Inferior parietal cortex (tissue), 1 donor: ENCODE measurements around the gene HDDC2.
"Not testable (repeated sequence)": the region's sequence is repeated elsewhere in the genome, so short reads cannot be mapped to it uniquely, and the experiment has no call there.

Experiments used
- DNase-seq: peaks from one replicate; pipeline ENCODE4 v3.0.0-alpha.2; 2016; ENCODE audit errors: extremely low spot score

Gene HDDC2

DNA sequence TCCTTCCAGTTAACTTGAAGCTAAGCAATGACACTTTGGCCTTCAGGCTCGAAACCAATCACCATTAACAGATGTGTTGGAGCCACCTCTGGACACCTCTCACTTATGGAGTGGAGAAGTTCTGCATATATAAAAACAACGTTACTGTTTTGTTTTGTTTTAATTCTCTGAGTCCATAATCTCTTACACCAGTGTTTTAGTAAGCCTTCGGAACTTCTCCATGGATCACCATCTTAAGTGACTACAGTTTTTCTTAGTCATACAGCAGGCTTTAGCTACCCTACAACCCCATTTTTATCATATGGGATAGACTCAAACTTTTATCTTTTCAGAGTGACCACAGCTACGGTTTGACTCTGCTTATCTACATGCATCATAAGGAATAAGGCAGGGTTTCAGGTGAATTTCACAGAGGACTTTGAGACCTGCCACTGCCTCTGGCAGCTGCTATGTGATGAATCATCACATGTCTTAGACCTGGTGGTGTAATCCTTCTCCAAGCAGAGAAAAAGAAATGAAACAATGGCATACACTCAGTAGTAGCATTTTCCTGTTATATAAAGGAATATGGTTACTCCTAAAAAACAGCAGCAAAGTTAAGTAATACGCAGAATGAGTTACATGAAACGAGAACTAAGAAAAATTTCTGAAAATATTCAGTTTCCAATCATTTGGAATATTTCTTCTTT lies 5.5 kb upstream of the HDDC2 start:
- DNase-seq, result no peak

DNA sequence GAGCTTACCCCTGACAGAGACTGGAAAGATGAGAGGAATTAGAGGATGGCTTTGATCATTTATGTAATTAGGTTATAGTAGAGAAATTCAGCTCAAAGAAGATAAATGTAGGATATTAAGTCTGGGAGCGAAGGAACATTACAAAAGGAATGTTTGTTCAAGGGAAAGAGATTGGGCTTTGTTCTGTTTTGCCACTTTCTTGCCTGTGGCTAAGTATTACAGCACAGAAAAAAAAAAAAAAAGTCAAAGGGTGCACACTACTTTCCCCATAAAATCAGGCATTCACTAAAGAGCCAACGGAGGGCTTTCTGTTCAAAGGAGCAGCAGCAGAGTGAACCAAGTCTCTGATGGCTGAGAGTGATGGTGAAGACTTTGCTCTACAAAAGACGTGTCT lies 5.0 kb upstream of the HDDC2 start:
- no peak for DNase-seq

DNA sequence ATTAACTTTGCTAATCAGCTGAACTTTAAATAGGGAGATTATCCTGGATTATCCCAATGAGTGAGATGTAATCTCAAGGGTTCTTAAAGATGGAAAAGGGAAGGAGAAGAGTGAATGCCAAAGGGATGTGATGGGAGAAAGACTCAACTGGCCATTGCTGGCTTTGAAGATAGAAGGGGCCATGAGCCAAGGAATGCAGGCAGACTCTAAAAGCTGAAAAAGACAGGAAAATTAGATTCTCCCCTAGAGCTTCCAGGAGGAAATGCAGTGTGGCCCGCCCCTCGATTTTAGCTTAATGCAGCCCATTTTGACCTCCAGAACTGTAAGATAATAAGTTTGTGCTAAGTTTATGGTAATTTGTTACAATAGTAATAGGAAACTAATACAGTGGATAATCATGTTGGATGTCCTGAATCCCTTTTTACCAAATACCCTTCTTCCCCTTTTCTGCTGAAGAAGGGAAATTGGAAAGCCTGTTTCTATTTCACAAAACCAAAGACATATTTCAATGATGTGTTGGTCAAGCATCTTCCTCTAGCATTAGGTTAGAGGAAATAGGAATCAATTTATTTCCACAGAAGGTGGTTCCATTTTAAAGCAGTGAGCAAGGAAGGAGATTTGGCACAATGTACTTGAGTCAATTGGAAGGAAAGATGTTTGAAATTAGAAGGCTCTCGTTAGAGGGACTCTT lies 3.3 kb upstream of the HDDC2 start:
- no peak for DNase-seq

DNA sequence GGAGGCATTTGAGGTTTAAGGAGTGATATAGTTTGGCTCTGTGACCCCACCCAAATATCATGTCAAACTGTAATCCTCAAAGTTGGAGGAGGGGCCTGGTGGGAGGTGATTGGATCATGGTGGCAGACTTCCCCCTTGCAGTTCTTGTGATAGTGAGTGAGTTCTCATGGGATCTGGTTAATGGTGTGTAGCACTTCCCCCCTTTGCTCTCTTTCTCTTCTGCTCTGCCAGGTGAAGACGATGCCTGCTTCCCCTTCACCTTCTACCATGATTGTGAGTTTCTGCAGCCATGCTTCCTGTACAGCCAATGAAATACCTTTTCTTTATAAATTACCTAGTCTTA lies 1.7 kb upstream of the HDDC2 start:
- DNase-seq, result no peak

DNA sequence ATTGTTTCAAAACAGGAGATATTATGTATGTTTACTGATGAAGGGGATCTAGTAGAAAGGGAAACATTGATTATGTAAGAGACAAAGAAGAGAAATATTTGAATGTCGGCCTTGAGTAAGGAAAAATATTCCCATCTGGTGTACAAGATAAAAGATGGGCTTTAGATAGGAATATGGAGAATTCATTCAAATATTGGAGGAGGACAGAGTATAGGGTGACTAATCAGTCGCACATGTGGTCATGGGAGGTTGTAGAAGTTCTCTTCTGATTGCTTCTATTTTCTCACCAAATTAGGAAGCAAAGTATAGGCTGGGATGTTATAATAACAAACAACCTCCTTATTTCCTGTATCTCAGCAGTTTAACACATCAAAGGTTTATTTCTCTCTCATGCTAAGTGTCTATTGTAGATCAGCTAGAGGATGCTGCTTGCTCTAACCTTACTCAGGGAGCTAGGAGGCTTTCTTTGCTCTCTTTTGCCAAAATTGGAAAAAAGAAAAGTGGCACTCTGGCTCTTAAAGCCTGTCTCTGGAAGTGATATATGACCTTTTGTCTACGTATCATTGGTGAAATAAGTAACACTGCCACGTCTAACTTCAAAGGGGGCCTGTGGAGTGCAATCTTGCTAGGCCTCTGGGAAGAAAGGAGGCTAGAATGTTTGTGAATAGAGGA lies 1.2 kb upstream of the HDDC2 start:
- DNase-seq, result no peak

DNA sequence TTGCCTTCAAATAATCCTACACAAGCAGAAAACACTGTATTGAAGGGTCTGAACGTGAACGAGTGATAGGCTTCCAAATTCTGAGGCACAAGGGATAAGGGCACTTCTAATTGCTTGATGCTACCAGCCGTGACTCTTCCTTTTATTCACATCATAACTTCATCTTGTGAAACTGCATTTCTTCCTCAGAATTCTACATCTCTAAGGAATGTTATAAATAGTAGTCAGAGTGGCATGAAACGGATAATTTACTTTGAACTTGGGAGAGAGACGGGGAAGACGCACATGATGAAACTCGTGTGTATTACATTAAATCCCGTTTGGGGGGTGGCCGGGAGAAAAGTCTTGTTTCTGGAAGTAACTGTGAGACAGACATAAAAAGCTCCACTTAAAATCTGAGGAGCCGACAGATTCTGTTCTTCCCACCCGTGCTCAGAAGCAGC lies 754 bp downstream of the HDDC2 start:
- DNase-seq, result no peak

DNA sequence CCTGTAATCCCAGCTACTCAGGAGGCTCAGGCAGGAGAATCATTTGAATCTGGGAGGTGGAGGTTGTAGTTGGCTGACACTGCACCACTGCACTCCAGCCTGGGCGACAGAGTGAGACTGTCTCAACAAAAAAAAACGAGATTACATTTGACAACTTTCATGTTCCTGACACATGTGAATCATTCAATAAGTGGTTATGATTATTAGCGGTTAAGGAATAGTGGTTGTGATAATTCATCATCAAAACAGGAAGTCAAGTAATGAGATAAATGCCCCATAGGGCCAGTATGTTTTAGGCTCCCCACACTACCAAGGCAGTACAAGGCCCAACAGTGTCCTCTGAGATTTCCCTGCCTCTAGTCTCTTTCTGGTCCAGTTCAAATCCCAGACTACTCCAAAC lies 2.5 kb downstream of the HDDC2 start:
- no peak for DNase-seq

DNA sequence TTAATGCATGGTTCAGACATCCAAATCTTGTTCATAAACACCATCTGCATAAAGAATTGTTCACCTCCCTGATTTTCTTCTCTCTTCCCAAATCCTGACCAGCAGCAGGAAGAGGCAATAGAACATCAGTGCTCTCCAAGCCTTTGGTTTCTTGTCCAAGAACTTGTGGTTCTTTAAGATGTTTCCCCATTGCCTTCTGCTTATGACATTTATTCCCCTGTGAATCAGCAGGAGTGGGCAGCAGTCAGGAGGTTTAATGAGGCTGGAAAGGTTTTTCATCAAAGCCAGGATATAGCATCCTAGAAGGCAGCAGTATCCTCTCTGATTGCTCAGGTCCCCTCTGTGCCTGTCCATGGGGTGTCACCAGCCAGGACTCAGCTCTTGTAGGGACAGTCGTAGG lies 5.3 kb downstream of the HDDC2 start:
- DNase-seq, result no peak

DNA sequence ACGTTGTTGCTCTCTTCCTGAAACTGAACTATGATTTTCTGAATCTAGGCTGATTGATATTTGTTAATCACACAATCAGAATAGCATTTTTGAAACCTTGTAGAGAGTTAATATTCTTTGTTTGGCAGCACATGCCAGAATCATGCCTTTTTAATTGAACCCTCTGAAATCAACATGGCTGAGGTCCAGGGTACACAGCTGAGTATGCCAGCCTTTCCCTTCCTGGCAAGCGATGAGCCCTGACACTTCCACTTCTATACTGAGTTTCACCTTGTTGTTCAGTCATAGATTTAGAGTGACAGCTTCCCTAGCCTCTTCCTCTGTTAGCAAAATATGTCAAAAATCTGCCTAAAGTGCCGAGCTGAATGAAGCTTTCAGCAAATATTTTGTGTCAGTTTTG lies 6.8 kb downstream of the HDDC2 start:
- DNase-seq, result no peak

DNA sequence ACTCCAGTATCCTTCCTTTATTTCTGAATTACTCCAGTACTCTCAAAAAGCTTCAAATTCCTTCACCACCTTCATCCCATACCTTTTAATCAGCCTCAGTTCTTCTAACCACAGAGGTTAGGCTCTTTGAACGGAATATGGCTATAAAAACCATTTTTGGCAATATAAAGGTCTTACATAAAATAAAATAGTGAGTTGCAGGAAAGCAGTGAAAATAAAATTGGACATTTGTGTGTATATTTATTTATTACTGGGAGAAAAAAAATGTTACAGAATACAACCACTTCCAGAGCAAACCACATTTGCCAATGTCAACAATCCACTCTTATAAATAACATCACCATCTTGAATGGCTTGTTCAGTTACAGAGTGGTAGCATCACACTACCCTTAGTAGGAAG lies 7.7 kb downstream of the HDDC2 start:
- DNase-seq, result no peak

DNA sequence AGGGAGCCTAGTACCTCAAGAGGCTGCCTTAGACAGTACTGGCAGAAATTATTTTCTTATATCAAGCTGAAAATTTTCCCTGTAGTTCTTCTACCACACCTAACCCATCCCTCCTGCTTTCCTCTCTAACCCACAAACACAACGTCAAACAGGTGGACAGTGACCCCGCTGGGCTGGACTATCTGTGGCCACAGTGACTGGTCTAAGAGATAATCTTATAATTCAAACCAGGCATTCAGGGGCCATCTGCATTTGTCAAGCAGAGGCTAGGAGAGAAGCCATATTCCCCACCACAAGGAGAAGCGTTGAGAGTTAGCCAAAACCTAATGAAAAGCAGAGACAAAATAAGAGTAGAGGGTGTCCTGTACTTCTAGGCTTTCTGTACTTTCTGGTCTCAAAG lies 8.2 kb downstream of the HDDC2 start:
- no peak for DNase-seq

DNA sequence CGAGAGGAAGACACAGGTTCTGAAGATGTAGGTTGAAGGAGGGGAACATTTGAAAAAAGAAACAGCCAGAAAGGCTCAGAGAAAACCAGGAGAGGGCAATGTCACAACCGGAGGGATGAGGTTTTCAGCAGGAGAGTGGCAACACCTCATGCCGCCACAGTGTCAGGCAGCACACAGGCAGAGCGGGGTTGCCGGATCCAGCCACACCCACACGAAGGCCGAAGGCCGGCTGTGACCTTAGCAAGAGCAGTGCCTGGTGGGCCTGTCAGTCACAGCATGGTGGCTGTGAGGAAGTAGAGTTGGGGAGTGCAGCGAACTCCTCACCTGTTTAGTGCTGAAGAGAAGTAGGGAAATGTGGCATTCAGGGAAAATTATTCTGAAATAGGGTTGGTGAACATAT lies 14.0 kb downstream of the HDDC2 start:
- no peak for DNase-seq

DNA sequence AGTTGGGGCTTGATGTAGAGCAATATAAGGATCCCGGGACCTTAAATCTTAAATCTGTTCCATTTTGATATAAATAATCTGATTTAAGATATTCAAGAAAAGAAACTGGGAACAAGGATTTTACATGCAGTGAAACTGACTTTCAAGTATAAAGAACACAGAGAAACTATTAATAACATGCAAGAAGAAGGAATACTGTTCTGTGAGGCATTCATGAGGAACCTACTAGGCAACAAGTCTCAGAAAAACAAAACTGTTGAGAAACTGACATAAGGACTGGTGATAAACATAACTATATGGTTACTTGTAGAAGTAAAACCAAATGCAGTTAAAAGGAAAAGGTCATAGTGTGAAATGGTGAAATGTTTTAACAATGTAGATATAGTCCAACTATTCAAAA lies 15.8 kb downstream of the HDDC2 start:
- DNase-seq, result no peak

DNA sequence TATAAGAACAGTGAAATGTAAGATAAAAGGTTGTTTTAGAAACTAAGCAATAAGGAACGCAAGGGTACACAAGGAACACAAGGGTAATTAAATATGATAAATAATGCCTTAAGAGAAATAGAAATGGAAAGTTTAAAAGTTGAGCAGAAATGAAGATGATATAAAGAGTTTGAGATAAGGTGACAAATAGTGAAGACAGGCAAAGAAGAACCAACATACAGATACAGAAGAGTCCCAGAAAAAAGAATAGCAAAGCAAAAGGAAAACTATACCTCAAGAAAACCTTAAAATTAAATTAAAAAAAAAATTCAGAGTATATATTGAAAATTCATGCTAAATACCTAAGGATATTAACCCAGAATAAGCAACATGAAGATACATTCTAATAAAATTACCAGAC lies 16.4 kb downstream of the HDDC2 start:
- DNase-seq, result no peak

DNA sequence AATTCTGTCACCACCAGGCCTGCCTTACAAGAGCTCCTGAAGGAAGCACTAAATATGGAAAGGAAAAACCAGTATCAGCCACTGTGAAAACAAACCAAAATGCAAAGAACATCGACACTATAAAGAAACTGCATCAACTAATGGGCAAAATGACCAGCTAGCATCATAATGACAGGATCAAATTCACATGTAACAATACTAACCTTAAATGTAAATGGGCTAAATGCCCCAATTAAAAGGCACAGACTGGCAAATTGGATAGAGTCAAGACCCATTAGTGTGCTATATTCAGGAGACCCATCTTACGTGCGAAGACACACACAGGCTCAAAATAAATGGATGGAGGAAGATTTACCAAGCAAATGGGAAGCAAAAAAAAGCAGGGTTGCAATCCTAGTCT lies 19.3 kb downstream of the HDDC2 start:
- DNase-seq, result not testable (repeated sequence)

DNA sequence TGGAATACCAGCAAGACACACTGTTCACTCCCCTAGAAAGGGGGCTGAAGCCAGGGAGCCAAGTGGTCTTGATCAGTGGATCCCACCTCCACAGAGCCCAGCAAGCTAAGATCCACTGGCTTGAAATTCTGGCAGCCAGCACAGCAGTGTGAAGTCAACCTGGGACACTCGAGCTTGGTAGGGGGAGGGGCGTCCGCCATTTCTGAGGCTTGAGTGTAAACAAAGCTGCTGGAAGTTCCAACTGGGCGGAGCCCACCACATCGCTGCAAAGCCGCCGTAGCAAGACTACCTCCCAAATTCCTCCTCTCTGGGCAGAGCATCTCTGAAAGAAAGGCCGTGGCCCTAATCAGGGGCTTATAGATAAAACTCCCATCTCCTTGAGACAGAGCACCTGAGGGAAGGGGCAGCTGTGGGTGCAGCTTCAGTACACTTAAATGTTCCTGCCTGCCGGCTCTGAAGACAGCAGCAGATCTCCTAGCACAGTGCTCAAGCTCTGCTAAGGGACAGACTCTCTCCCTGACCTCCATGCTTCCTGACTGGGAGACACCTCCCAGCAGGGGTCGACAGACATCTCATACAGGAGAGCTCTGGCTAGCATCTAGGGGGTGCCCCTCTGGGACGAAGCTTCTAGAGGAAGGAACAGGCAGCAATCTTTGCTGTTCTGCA lies 21.3 kb downstream of the HDDC2 start:
- DNase-seq, result not testable (repeated sequence)

DNA sequence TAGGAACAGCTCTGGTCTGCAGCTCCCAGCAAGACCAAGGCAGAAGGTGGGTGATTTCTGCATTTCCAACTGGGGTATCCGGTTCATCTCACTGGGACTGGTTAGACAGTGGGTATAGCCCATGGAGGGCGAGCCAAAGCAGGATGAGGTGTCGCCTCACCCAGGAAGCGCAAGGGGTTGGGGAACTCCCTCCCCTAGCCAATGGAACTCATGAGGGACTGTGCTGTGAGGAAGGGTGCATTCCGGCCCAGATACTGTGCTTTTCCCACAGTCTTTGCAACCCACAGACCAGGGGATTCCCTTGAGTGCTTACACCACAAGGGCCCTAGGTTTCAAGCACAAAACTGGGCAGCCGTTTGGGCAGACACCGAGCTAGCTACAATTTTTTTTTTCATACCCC lies 21.8 kb downstream of the HDDC2 start:
- DNase-seq, result no peak

DNA sequence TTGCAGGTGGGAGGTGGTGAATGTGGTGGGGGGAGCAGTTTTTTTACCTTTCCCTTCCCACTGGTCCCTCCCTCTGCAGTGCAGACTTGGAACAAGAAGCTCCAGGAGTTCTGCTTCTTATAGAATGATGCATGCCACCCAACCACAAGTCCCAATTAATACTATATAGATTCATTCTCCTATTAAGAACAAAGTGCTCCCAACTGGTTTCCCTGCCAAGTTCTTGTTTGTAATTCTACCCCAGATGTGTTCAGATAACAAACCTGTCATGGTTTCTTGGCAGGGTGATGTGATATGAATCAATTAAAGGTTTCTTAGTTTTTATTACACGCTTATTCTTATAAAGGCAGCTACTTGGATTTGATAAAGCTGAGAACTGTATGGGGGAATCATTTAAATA lies 23.9 kb downstream of the HDDC2 start:
- DNase-seq, result no peak

DNA sequence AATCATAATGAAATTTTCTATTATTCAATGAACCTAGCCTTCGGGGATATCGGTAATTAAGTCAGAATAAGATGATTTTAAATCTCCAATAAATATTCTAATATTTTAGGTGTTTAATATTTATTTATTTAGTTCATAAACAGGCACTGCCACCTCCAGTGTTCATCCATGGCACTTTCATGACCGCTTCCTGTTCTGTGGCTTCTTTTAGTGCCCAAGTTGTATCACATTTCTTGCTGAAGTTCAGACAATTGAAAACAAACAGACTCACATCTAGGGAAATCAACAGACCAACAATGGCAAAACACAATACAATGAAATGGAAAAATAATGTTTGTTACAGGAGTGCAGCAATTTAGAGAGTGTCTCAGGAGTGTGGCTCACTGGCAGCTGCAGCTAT lies 26.0 kb downstream of the HDDC2 start:
- no peak for DNase-seq

DNA sequence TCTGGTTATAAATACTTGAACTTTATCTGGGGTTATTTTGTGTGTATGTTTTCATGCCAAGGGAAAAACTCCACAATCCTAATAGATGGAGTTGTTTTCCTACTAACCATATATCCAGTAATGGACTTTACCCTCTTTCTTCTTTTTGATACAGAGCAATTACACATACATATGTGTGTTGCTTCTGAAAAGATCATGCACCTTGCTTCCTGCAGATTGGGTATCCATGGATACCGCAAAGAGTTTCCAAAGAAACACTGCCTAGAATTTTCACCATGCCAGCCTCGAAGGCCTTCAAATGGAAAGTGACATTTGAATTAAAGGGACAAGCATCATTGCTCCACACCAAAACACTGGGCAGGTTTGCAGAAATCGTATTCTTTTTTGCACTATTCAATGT lies 26.8 kb downstream of the HDDC2 start:
- no peak for DNase-seq

DNA sequence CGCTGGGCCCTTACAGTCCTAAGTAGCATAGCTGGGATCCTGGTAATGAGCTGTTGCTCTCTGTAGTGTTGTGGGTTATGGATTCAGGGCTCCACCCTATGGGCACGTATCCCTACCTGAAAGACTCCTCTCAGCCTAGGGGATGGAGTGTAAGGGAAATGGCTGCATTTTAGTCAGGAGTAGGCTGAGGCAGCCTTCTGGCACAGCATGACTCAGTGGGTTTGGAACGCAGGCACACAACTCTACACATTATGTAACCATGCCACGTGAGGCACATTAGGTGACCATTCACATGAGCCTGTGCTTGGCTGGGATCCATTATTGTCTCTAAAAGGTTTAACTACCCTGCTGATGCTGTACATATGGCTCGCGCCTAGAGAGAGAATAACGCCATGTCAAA lies 27.8 kb downstream of the HDDC2 start:
- DNase-seq, result no peak

DNA sequence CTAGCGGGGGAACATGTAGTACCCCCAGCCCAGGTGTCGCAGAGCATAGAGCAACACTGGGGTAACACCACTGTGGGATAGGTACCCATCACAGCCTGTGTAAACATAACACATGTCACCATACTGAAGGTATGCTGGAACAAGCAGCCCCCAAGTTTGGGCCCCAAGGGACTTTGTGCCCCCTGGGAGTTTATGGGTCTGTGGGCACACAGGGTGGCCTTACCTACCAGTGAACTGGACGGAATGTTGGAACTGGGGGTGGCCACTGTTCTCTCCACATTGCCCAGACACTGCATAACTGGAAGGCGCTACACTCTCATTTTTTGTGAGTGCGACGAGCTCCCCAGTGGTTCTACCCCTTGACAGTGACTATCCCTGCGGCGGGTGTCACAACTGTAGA lies 28.5 kb downstream of the HDDC2 start:
- DNase-seq, result no peak
